Pancreas (tissue), 10 donors: Measurements from ENCODE around the gene NUDT2. TPM values are rescaled to one million over a fixed set of nuclear protein-coding genes. Genes with fewer than 3 reads are reported as not detected.
"Not testable (repeated sequence)": the region's sequence is repeated elsewhere in the genome, so short reads cannot be mapped to it uniquely, and the experiment has no call there.

Source experiments
- ATAC-seq, 4 donors: fragments of 200-7000 bp; cut with Tn5 transposase; one replicate each; pipeline versions ENCODE4 v1.8.0 to v1.9.1; 2020; ENCODE audit warnings: mild to moderate bottlenecking in 4 of 4, moderate library complexity in 4 of 4
- DNase-seq, 6 donors: peaks; one replicate each; pipeline ENCODE4 v3.0.0-alpha.2; 2020
- FAIRE-seq: peaks from 2 replicates; lab custom pipeline; 2012; peaks lifted over from hg19 to GRCh38; lab: Jason Lieb, UNC
- H3K27ac ChIP-seq, 4 donors: fragments of 200-600 bp; sonication (generic); 1 replicate in 3 of 4; 2 replicates in 1 of 4; pipeline versions ENCODE4 v1.5.0 to v1.8.0; 2020
- H3K27me3 ChIP-seq, 4 donors: fragments of 200-600 bp; one replicate each; pipeline ENCODE4 v1.8.0; 2021
- H3K36me3 ChIP-seq, 3 donors: fragments of 200-600 bp; sonication (generic) in 1 of 3; one replicate each; pipeline versions ENCODE4 v1.5.0 to v1.8.0; 2020 to 2021
- H3K4me1 ChIP-seq, 3 donors: fragments of 200-600 bp; one replicate each; pipeline ENCODE4 v1.8.0; 2021
- H3K4me3 ChIP-seq, 4 donors: fragments of 200-600 bp; sonication (generic) in 2 of 4; one replicate each; pipeline versions ENCODE4 v1.5.0 to v1.8.0; 2020 to 2021
- H3K9me3 ChIP-seq, 4 donors: fragments of 200-600 bp; one replicate each; pipeline ENCODE4 v1.8.0; 2021
- WGBS, 2 donors: extraction: QIAGEN DNeasy Blood & Tissue Kit; methylation state at CpG; one replicate each; pipeline ENCODE4 v1.1.7; 2013; 5-methylcytosine and 5-hydroxymethylcytosine counted together
- intact Hi-C, 3 donors: fragments of 100-400 bp; cut with DNase I; formaldehyde crosslinking; loops; one replicate each; pipeline versions ENCODE4 v1.11.1 to v1.14.2; 2022
- polyA plus RNA-seq, 2 donors: library from polyadenylated mRNA; stranded (reverse); fragments of 200-250 nt; gene quantifications; one replicate each; pipeline ENCODE4 v1.2.3, GENCODE V29; 2013
- total RNA-seq, 6 donors: library from RNA; stranded (reverse); fragmentation: NEBNext Ultra II Directional in 4 of 6; extraction: Animal tissue kit (Norgen Biotek cat#: 25700) in 4 of 6; gene quantifications; one replicate each; pipeline versions ENCODE4 v1.2.1 to v1.2.4, GENCODE V29; 2021 to 2023
- TF ChIP-seq, protein P1 (sequence below), 4 donors: fragments of 200-600 bp; sonication (generic) in 3 of 4; IDR thresholded peaks; one replicate each; pipeline versions ENCODE4 v1.5.0 to v1.8.0; 2021; ENCODE audit warnings: antibody characterized with exemption in 4 of 4
- donor health status: healthy with polysubstance abuse.
- donor health status: DM: no; HTN: no; CAD: no; lungs with moderate emphysema.
- donor health status: DM: no; HTN: no; CAD: no.
- donor health status: control.
- donor health status: control.
- donor health status: Bipolar disorder and iron deficiency.
- donor health status: DM: yes; HTN: yes; CAD: no.
- donor health status: DM: no; HTN: no; CAD: no.
- donor health status: DM: no; HTN: no; CAD: no.
- donor health status: DM: yes; HTN: yes; CAD: no.

The NUDT2 gene
- total and polyA plus RNA-seq, 8 donors: 9.7 to 32.6 (median 13.6) TPM

GRCh38 chr9:34363619-34364351, 34.4 kb downstream of the NUDT2 start:
- DNase-seq: peak in 3 of 6 donors; percentile 6 to 15 (median 7)
- no peak for FAIRE-seq
- no peak overlapping the region for H3K4me3 ChIP-seq
- peaks cover 0 to 13% (median 6%) of the 10 kb centered on the region in 3 donors for H3K4me1 ChIP-seq
- TF ChIP-seq, protein P1, sequence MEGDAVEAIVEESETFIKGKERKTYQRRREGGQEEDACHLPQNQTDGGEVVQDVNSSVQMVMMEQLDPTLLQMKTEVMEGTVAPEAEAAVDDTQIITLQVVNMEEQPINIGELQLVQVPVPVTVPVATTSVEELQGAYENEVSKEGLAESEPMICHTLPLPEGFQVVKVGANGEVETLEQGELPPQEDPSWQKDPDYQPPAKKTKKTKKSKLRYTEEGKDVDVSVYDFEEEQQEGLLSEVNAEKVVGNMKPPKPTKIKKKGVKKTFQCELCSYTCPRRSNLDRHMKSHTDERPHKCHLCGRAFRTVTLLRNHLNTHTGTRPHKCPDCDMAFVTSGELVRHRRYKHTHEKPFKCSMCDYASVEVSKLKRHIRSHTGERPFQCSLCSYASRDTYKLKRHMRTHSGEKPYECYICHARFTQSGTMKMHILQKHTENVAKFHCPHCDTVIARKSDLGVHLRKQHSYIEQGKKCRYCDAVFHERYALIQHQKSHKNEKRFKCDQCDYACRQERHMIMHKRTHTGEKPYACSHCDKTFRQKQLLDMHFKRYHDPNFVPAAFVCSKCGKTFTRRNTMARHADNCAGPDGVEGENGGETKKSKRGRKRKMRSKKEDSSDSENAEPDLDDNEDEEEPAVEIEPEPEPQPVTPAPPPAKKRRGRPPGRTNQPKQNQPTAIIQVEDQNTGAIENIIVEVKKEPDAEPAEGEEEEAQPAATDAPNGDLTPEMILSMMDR (IDR thresholded peaks at IDR 0.05): no peak
- H3K27me3 ChIP-seq: no peaks in the 10 kb centered on the region
- intact Hi-C loops: no loop called here
- WGBS, 2 donors: 83 to 86% methylated on average over 13 of the region's 13 CpGs
- ATAC-seq: no peak
- no peaks in the 10 kb centered on the region for H3K36me3 ChIP-seq
- no peaks in the 10 kb centered on the region for H3K9me3 ChIP-seq
- no peak overlapping the region for H3K27ac ChIP-seq

GRCh38 chr9:34365282-34365681, 35.9 kb downstream of the NUDT2 start:
- WGBS, 2 donors: 14 to 17% methylated on average over 2 of the region's 2 CpGs
- Histone ChIP-seq H3K27me3 (no peaks in the 10 kb centered on the region), H3K4me1 (peaks cover 0 to 13% (median 6%) of the 10 kb centered on the region in 3 donors), H3K9me3 (no peaks in the 10 kb centered on the region), H3K36me3 (peaks cover 0 to 8% (median 5%) of the 10 kb centered on the region in 3 donors), H3K27ac (peak overlapping the region in 1 of 4 donors; percentile 35), H3K4me3 (no peak overlapping the region)
- FAIRE-seq (no peak), ATAC-seq (peak; percentile 34 to 85 (median 69)), DNase-seq (peak in 1 of 6 donors; percentile 29)
- intact Hi-C loops: no loop called here
- TF ChIP-seq, protein P1 (IDR thresholded peaks at IDR 0.05): no peak

GRCh38 chr9:34366365-34366764, 37.0 kb downstream of the NUDT2 start:
- Histone ChIP-seq H3K4me1 (peaks cover 0 to 13% (median 6%) of the 10 kb centered on the region in 3 donors), H3K36me3 (peaks cover 0 to 19% (median 5%) of the 10 kb centered on the region in 3 donors), H3K9me3 (no peaks in the 10 kb centered on the region), H3K4me3 (no peak overlapping the region), H3K27ac (no peak overlapping the region), H3K27me3 (no peaks in the 10 kb centered on the region)
- ATAC-seq: no peak
- 63 to 65% methylated on average over 2 of the region's 2 CpGs for WGBS, 2 donors
- intact Hi-C loops: no loop called here
- no peak for FAIRE-seq
- TF ChIP-seq, protein P1 (IDR thresholded peaks at IDR 0.05): no peak
- DNase-seq: peak in 1 of 6 donors; percentile 5

DNA sequence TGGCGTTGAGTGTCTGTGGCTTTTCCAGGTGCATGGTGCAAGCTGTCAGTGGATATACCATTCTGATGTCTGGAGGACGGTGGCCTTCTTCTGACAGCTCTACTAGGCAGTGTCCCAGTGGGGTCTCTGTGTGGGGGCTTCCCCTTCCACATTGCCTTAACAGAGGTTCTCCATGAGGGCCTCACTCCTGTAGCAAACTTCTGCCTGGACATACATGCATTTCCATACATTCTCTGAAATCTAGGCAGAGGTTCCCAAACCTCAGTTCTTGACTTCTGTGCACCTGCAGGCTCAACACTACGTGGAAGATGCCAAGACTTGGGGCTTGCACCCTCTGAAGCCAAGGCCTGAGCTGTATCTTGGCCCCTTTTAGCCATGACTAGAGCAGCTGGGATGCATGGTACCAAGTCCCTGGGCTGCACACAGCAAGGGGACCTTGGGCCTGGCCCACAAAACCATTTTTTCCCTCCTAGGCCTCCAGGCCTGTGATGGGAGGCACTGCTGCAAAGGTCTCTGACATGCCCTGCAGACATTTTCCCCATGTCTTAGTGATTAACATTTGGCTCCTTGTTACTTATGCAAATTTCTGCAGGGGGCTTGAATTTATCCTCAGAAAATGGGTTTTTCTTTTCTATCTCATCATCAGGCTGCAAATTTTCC, 38.5 kb downstream of the NUDT2 start:
- H3K27me3 ChIP-seq, H3K27ac ChIP-seq, ATAC-seq, intact Hi-C loops, H3K4me3 ChIP-seq, FAIRE-seq, H3K9me3 ChIP-seq: not testable (repeated sequence)
- Histone ChIP-seq H3K4me1 (peaks cover 0 to 13% (median 6%) of the 10 kb centered on the region in 3 donors), H3K36me3 (peaks cover 0 to 29% (median 10%) of the 10 kb centered on the region in 3 donors)
- peak in 1 of 6 donors; percentile 6 for DNase-seq
- 98 to 99% methylated on average over 3 of the region's 3 CpGs for WGBS, 2 donors

- peaks cover 0 to 29% (median 10%) of the 10 kb centered on the region in 3 donors for H3K36me3 ChIP-seq
- WGBS, 2 donors: 97 to 98% methylated on average over 5 of the region's 5 CpGs
- H3K9me3 ChIP-seq, intact Hi-C loops, H3K27ac ChIP-seq, DNase-seq, ATAC-seq, H3K4me3 ChIP-seq, FAIRE-seq, H3K27me3 ChIP-seq: not testable (repeated sequence)
- peaks cover 0 to 13% (median 6%) of the 10 kb centered on the region in 3 donors for H3K4me1 ChIP-seq
These were observed 39.4 kb downstream of the NUDT2 start for GRCh38 chr9:34368796-34369195.
